IMR-90 (cell line): Measurements from ENCODE around the gene TMCC1. TPM values are rescaled to one million over a fixed set of nuclear protein-coding genes. Genes with fewer than 3 reads are reported as not detected.
"Not testable (repeated sequence)": the region's sequence is repeated elsewhere in the genome, so short reads cannot be mapped to it uniquely, and the experiment has no call there.

Source experiments
- ATAC-seq: fragments of 200-7000 bp; cut with Tn5 transposase; 2 replicates; pipeline ENCODE4 v1.9.1; 2020; ENCODE audit warnings: low read depth, mild to moderate bottlenecking, moderate library complexity
- BruUV-seq: library from RNA; stranded (reverse); fragments of 400-500 nt; replicated peaks from 2 replicates; lab custom pipeline; 2021; lab: Mats Ljungman, UMichigan
- CTCF ChIA-PET: fragments of 300-600 bp; formaldehyde crosslinking; extraction: SDS; loops from one replicate; lab custom pipeline; 2021; ENCODE audit warnings: antibody characterized with exemption; lab: Yijun Ruan, JAX
- POLR2A ChIA-PET: fragments of 300-600 bp; sonication (Branson Sonifier 250); formaldehyde crosslinking; loops from one replicate; lab custom pipeline; 2022; ENCODE audit warnings: antibody characterized with exemption; ENCODE audit not compliant: unreplicated experiment; lab: Charles Lee
- DNase-seq: peaks from one replicate; pipeline ENCODE4 v3.0.0; 2013
- H2AFZ ChIP-seq: replicated peaks from 2 replicates; pipeline ENCODE3; 2013; ENCODE audit warnings: low read length, mild to moderate bottlenecking; ENCODE audit not compliant: poor library complexity
- H2AK5ac ChIP-seq: 2 replicates; pipeline ENCODE4 v1.6.1; 2013; ENCODE audit warnings: low read depth, low read length, inconsistent platforms
- H2AK9ac ChIP-seq: replicated peaks from 2 replicates; pipeline ENCODE3; 2013; ENCODE audit warnings: mild to moderate bottlenecking, low read depth, low read length, moderate library complexity; ENCODE audit not compliant: poor library complexity
- H2BK120ac ChIP-seq: 2 replicates; pipeline ENCODE4 v1.6.1; 2013; ENCODE audit warnings: low read depth, low read length, inconsistent platforms
- H2BK15ac ChIP-seq: 3 replicates; pipeline ENCODE4 v1.6.1; 2013; ENCODE audit warnings: low read depth, low read length, inconsistent platforms
- H2BK20ac ChIP-seq: 2 replicates; pipeline ENCODE4 v1.6.1; 2013; ENCODE audit warnings: low read depth, mild to moderate bottlenecking, inconsistent platforms, low read length, moderate library complexity
- H2BK5ac ChIP-seq: 2 replicates; pipeline ENCODE4 v1.6.1; 2013; ENCODE audit warnings: mild to moderate bottlenecking, low read depth, low read length, inconsistent platforms; ENCODE audit not compliant: poor library complexity, severe bottlenecking
- H3K14ac ChIP-seq: replicated peaks from 2 replicates; pipeline ENCODE4 v1.6.1; 2013; ENCODE audit warnings: low read depth, low read length, inconsistent platforms
- H3K18ac ChIP-seq: 2 replicates; pipeline ENCODE4 v1.6.1; 2013; ENCODE audit warnings: low read depth, low read length, control low read depth
- H3K23ac ChIP-seq: 2 replicates; pipeline ENCODE4 v1.6.1; 2013; ENCODE audit warnings: low read depth, low read length, inconsistent platforms
- H3K27ac ChIP-seq: 2 replicates; pipeline ENCODE4 v1.5.1; 2013; ENCODE audit warnings: mild to moderate bottlenecking, control low read depth, low read length; ENCODE audit not compliant: insufficient read depth
- H3K27me3 ChIP-seq: 2 replicates; pipeline ENCODE4 v1.6.1; 2013; ENCODE audit warnings: low read length; ENCODE audit not compliant: control insufficient read depth, insufficient read depth
- H3K36me3 ChIP-seq: 2 replicates; pipeline ENCODE4 v1.6.1; 2013; ENCODE audit warnings: low read length, mixed read lengths; ENCODE audit not compliant: control insufficient read depth, insufficient read depth
- H3K4ac ChIP-seq: 2 replicates; pipeline ENCODE4 v1.6.1; 2013; ENCODE audit warnings: low read depth, low read length, inconsistent platforms
- H3K4me1 ChIP-seq: 2 replicates; pipeline ENCODE4 v1.6.1; 2013; ENCODE audit warnings: low read length, mixed read lengths; ENCODE audit not compliant: control insufficient read depth, insufficient read depth
- H3K4me2 ChIP-seq: 2 replicates; pipeline ENCODE4 v1.6.1; 2013; ENCODE audit warnings: low read depth, mild to moderate bottlenecking, control low read depth, low read length, moderate library complexity
- H3K4me3 ChIP-seq: 2 replicates; pipeline ENCODE4 v1.5.1; 2013; ENCODE audit warnings: low read depth, mild to moderate bottlenecking, control low read depth, low read length, moderate library complexity; ENCODE audit not compliant: insufficient read depth
- H3K56ac ChIP-seq: 2 replicates; pipeline ENCODE4 v1.6.1; 2013; ENCODE audit warnings: low read length, inconsistent platforms; ENCODE audit not compliant: insufficient read depth; ENCODE audit errors: extremely low read depth
- H3K79me1 ChIP-seq, 2 experiments: 2 replicates each; pipeline ENCODE4 v1.6.1; 2013; ENCODE audit warnings: low read length in 2 of 2, inconsistent platforms in 1 of 2, low read depth in 1 of 2
- H3K9ac ChIP-seq: 2 replicates; pipeline ENCODE4 v1.6.1; 2013; ENCODE audit warnings: low read depth, low read length, control low read depth
- H3K9me1 ChIP-seq: 2 replicates; pipeline ENCODE4 v1.6.1; 2013; ENCODE audit warnings: low read length, inconsistent platforms; ENCODE audit not compliant: insufficient read depth
- H3K9me3 ChIP-seq: 2 replicates; pipeline ENCODE4 v1.6.1; 2013; ENCODE audit warnings: low read length; ENCODE audit not compliant: control insufficient read depth, insufficient read depth
- H4K20me1 ChIP-seq: 2 replicates; pipeline ENCODE4 v1.6.1; 2013; ENCODE audit warnings: low read length, inconsistent platforms; ENCODE audit not compliant: insufficient read depth
- H4K5ac ChIP-seq: 2 replicates; pipeline ENCODE4 v1.6.1; 2013; ENCODE audit warnings: mild to moderate bottlenecking, low read depth, low read length, control low read depth
- H4K8ac ChIP-seq, 2 experiments: 2 replicates each; pipeline ENCODE4 v1.6.1; 2013; ENCODE audit warnings: low read depth in 2 of 2, low read length in 2 of 2, control low read depth in 1 of 2, inconsistent platforms in 1 of 2
- H4K91ac ChIP-seq: 2 replicates; pipeline ENCODE4 v1.6.1; 2013; ENCODE audit warnings: low read depth, low read length, inconsistent platforms; ENCODE audit not compliant: insufficient read depth
- WGBS, 2 experiments: methylation state at CpG; one replicate each; pipeline versions ENCODE4 v1.1.5 to v1.1.7; 2013; ENCODE audit warnings: missing lambda C conversion rate in 2 of 2; ENCODE audit not compliant: insufficient read length in 1 of 2; ENCODE audit errors: extremely low coverage in 2 of 2; 5-methylcytosine and 5-hydroxymethylcytosine counted together
- dilution Hi-C: fragments of 300-500 bp; cut with HindIII; formaldehyde crosslinking; loops from one replicate; pipeline ENCODE4 v1.14.3; 2018; ENCODE audit warnings: low sequenced_read_pairs; ENCODE audit not compliant: unreplicated experiment
- in situ Hi-C: fragments of 300-500 bp; cut with MboI; formaldehyde crosslinking; loops from 3 replicates; pipeline ENCODE4 v1.14.3; 2019; ENCODE audit warnings: low sequenced_read_pairs, inconsistent platforms, mixed read lengths
- intact Hi-C: fragments of 100-400 bp; cut with micrococcal nuclease; formaldehyde crosslinking; loops from 2 replicates; pipeline ENCODE4 v1.10.0; 2022
- polyA plus RNA-seq, 3 experiments: library from polyadenylated mRNA; depleted of rRNA; stranded (reverse); fragments of >200 nt; gene quantifications; 2 replicates each; pipeline ENCODE4 v1.2.3, GENCODE V29; 2012; ENCODE audit warnings: low replicate concordance in 1 of 3
- total RNA-seq: library from RNA; depleted of rRNA; stranded (reverse); fragments of >200 nt; gene quantifications from 2 replicates; pipeline ENCODE4 v1.2.3, GENCODE V29; 2012

Gene TMCC1
- total and polyA plus RNA-seq, 2 of the 4 experiments (the other 2 are of a cell fraction): 5.0 to 7.3 TPM

- H3K4ac ChIP-seq, H3K9me1 ChIP-seq, H4K91ac ChIP-seq, DNase-seq, H3K4me2 ChIP-seq, H3K4me1 ChIP-seq, H2AK9ac ChIP-seq, H4K5ac ChIP-seq, BruUV-seq, H3K9ac ChIP-seq, H3K23ac ChIP-seq, intact Hi-C loops, H3K27ac ChIP-seq, in situ Hi-C loops, H3K14ac ChIP-seq, H2BK120ac ChIP-seq, POLR2A ChIA-PET, ATAC-seq, H3K18ac ChIP-seq, H2AK5ac ChIP-seq, H4K8ac ChIP-seq, H3K27me3 ChIP-seq, H2BK20ac ChIP-seq, H3K36me3 ChIP-seq, H2BK15ac ChIP-seq, dilution Hi-C loops, H3K4me3 ChIP-seq, H3K9me3 ChIP-seq, H3K79me1 ChIP-seq, H3K56ac ChIP-seq, H2BK5ac ChIP-seq, H4K20me1 ChIP-seq, H2AFZ ChIP-seq: not testable (repeated sequence)
- 93% methylated on average over 7 of the region's 9 CpGs; no CpG with 5 or more reads in 1 of the 2 experiments for WGBS, 2 experiments
- CTCF ChIA-PET: interaction anchor here (0.6 to 0.7 kb wide), 3 partner anchors 180 to 347 kb away, joined by 3 to 6 read pairs (median 4); no protein-coding TSS in a partner anchor
These were observed 218.8 kb downstream of the TMCC1 start for GRCh38 chr3:129674798-129675123.
